Activated naive CD4-positive, alpha-beta T cell treated with Interleukin-2 at 50 U/mL for 16 hours (primary cell): ENCODE measurements around the gene SEPTIN12.
"Not testable (repeated sequence)": the region's sequence is repeated elsewhere in the genome, so short reads cannot be mapped to it uniquely, and the experiment has no call there.

ENCODE experiments used
- DNase-seq: peaks from one replicate; pipeline ENCODE4 v3.0.0-alpha.2; 2020

The SEPTIN12 gene

DNA sequence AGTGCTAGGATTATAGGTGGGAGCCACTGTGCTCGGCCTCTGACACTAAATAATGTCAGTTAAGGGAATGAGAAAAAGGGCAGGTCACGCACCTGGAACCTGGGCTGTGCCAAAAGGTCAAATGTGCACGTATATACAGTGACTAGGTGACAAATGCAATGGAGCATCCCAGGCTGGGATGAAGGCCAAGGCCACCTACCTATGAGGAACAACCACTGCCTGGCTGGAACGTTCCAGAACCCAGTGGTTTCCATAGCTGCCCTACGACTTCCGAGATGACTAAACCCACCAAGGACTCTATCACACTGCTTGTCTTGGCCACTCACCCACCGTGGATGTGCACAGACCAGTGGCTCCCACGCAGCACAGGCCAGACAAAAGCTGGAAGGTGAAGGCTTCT, 37.2 kb downstream of the SEPTIN12 start:
- no peak for DNase-seq

- no peak for DNase-seq
These were observed 38.4 kb downstream of the SEPTIN12 start for GRCh38 chr16:4749700-4750257.

DNA sequence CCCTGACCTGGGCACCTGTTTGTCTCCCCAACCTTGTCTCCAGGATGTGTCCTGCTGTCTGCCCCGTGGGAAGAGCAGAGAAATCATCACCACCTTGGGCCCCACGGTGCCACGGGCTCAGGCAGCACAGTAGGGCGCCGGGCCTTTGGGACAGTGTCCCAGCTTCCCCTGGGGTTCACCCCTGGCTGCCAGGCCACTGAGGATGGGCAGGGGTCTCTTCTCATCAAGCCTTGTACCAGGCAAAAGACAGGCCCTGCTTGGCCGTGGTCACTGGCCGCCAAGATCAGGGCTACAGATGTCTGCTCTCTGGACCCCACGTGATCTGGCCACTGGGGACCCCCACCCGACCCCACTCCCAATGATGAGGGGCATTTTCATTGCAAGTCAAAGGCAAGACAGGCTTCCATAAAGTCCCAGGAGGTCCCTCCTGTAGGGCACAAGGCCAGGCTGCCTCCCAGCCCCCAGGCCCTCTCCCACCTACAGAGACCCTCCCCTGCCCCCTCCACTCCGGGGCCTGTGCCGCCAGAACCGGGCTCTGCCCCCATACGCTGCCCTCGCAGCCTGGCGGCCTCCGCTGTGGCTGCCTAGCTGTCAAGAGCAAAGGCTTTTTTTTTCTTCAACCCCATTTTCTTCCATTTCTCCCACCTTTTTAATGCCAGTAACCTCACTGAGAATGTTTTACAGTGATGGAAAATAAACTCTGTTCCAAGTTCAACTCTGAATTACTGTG, 39.3 kb downstream of the SEPTIN12 start:
- DNase-seq = no peak

GRCh38 chr16:4747906-4748681, 40.1 kb downstream of the SEPTIN12 start:
- no peak for DNase-seq

DNA sequence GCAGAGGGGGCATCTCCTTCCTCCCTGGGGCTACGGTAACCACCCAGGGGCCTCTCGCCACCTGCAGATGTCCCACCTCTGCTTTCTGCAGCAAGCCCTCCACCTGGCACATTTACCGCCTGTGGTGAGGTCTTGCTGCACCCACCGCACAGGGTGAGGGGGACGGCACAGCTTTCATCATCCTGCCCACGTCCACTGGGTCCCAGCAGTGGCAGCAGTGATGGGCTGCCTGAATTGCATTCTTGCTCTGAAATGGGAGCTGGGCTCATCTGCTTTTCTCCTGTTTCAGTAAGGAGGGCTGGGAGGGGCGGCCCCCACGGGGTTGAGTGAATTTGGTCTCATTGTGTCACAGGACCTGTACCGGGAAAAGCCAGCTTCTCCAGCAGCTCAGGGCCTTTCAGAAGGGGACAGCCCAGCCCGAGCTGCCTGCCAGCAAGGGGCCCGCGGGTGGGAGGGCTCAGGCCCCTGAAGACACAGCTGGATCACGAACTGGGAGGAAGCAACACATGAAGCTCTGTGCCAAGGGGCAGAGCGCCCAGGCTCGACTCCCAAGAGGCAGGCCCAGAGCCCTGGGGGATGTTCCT, 41.1 kb downstream of the SEPTIN12 start:
- no peak for DNase-seq

DNA sequence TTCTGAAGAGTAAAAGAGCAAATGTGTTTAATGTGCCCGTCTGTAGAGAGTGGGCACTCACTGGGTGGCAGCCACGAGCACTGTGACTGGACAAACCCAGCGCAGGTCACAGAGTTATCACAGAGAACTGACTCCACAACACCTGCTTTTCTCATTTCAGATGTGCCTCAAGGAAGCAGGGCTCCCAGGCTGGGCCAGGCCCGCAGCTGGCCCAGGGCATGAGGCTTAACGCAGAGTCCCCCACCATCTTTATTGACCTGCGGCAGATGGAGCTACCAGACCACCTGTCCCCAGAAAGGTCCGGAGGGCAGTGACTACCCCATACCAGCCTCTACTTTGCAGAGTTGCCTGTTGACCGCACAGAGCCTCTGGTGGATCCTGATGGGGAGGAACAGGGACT, 41.9 kb downstream of the SEPTIN12 start:
- no peak for DNase-seq

DNA sequence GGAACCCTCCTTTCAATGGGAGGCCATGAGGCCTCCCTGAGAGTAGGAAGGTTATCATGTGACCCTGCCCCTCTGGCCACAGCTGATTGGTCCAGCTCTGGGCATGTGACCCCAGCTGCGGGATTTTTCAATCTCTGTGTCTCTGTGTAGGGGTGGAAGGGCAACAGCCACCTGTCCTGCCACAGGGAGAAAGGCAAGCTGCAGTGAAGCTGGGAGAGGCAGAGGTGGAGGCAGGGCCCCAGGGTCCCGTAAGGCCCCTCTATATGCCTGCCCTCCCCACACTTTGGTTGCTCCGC, 42.9 kb downstream of the SEPTIN12 start:
- no peak for DNase-seq

- no peak for DNase-seq
These were observed 43.4 kb downstream of the SEPTIN12 start for GRCh38 chr16:4744555-4745273.

DNA sequence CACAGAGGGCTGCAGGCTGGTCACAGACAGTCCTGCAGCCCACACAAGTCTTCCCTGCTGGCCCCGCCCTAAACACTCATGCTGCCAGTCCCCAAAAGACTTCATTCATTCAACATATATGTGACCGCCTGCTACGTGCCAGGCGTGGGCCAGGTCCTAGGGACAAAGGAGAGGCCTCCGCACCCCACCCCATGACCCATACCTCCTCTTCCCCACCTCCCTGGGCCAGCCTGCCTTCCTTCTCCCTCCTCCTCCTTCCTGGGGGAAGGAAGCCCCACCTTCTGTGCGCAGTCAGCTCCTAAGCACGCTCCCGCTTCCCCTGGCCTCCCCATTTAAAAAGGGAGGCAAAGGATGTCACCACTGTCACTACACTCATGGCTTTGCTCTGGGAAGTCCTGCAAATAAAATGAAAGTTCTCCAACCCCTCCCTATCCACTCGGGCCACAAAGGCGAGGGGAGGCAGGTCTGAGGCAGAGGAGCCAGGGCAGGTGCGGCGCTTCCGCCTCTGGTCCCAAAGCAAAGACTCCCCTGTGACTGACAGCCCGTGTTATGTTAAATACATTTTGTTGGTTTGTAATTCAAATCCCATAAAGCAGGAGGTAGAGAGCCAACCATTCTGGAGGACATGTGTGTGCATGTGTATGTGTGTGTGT, 44.8 kb downstream of the SEPTIN12 start:
- no peak for DNase-seq

GRCh38 chr16:4738370-4738769, 49.8 kb downstream of the SEPTIN12 start:
- not testable (repeated sequence) for DNase-seq

GRCh38 chr16:4737545-4737944, 50.6 kb downstream of the SEPTIN12 start:
- no peak for DNase-seq

GRCh38 chr16:4736546-4736945, 51.6 kb downstream of the SEPTIN12 start:
- no peak for DNase-seq

- peak; percentile 92 for DNase-seq
These were observed 53.2 kb downstream of the SEPTIN12 start for GRCh38 chr16:4734730-4735535.

GRCh38 chr16:4734063-4734729, 53.9 kb downstream of the SEPTIN12 start, which contains the start of the genes ANKS3 and DNAAF8:
Gene ANKS3 (minus strand): TSS chr16:4734271. CDS start chr16:4730149, 4,122 bp downstream.
Gene DNAAF8 (plus strand): TSS chr16:4734537. CDS start chr16:4736515, 1,978 bp downstream.
- peak; percentile 86 for DNase-seq

GRCh38 chr16:4733747-4734062, 54.4 kb downstream of the SEPTIN12 start:
- peak; percentile 35 for DNase-seq

DNA sequence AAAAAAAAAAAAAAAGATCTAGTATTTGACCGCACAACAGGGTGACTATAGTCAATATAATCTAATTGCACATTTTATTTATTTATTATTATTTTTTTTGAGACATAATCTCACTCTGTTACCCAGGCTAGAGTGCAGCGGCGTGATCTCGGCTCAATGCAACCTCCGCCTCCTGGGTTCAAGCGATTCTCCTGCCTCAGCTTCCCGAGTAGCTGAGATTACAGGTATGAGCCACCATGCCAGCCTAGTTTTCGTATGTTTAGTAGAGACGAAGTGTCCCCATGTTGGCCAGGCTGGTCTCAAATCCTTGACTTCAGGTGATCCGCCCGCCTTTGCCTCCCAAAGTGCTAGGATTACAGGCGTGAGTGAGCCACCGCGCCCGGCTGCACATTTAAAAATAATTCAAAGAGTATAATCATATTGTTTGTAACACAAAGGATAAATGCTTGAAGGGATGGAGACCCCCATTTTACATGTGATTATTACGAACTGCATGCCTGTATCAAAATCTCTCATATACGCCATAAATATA, 54.9 kb downstream of the SEPTIN12 start:
- no peak for DNase-seq

DNA sequence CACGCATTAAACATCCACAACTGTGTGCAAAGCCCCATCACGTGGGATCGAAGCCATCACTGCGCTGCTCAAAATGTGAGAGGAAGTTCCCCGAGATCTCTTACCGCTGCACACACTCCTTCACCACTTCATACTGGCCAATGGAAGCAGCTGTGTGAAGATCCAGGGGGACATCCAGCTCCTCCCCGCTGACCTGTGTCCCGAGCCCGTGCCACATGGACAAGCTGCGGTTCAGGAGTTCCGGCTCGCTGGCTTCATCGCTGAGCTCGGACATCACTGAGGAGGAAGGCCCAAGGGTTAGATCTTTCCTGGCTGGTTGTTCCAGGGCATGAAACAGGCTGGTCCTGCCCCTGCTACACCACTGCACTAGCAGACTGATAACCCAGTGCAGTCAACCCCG, 58.3 kb downstream of the SEPTIN12 start:
- DNase-seq = no peak

DNA sequence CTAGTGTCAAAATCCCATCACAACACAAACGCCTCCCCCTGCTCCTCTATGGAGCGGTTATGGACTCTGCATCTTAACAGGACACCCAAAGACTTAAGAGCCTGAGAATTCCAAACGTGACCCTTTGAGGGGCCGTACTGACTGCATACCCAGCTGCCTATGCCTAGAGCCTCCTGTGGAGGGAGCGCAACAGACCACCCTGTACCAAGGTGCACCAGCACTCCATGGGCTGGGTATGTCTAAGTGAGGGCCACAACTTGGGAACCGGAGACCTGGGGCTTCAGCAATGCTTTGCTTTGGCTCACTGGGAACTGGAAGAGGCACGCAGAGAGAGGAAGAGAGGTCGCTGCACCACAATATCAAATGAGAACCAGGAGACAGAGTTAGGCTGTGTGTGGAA, 59.5 kb downstream of the SEPTIN12 start:
- no peak for DNase-seq
